T follicular helper cell (primary cell): ENCODE results near the gene HOXB6.

Experiments used
- DNase-seq: peaks from one replicate; pipeline ENCODE4 v3.0.0-alpha.2; 2020; ENCODE audit warnings: low read depth

HOXB6 gene

GRCh38 chr17:48621410-48622392, 16.9 kb upstream of the HOXB6 start:
- no peak for DNase-seq

GRCh38 chr17:48620461-48621139, 15.8 kb upstream of the HOXB6 start:
- no peak for DNase-seq

GRCh38 chr17:48619826-48620449, 15.2 kb upstream of the HOXB6 start:
- no peak for DNase-seq

GRCh38 chr17:48618256-48618896, 13.6 kb upstream of the HOXB6 start:
- peak; percentile 75 for DNase-seq

GRCh38 chr17:48617471-48618255, 12.9 kb upstream of the HOXB6 start:
- DNase-seq = no peak

GRCh38 chr17:48616717-48617470, 12.1 kb upstream of the HOXB6 start:
- no peak for DNase-seq

GRCh38 chr17:48615963-48616716, 11.4 kb upstream of the HOXB6 start:
- no peak for DNase-seq

- no peak for DNase-seq
These were observed 10.5 kb upstream of the HOXB6 start, which contains the start of gene HOXB8 for GRCh38 chr17:48615047-48615962. TSS of gene HOXB8 (minus strand) at chr17:48615292. CDS start at chr17:48614704, 588 bp downstream.

GRCh38 chr17:48613862-48614694, 9.3 kb upstream of the HOXB6 start:
- DNase-seq = no peak

GRCh38 chr17:48612854-48613691, 8.3 kb upstream of the HOXB6 start:
- no peak for DNase-seq

GRCh38 chr17:48612456-48612853, 7.7 kb upstream of the HOXB6 start:
- no peak for DNase-seq

GRCh38 chr17:48611681-48612455, 7.1 kb upstream of the HOXB6 start:
- DNase-seq = no peak

GRCh38 chr17:48611213-48611612, 6.4 kb upstream of the HOXB6 start:
- DNase-seq = no peak

- no peak for DNase-seq
These were observed 5.8 kb upstream of the HOXB6 start, which contains the start of gene HOXB7 for GRCh38 chr17:48610282-48611211. TSS of gene HOXB7 (minus strand) at chr17:48611017. CDS start at chr17:48610918, 99 bp downstream.
